Activated CD8-positive, alpha-beta T cell treated with anti-CD3 and anti-CD28 coated beads for 36 hours (primary cell): ENCODE data around the gene NUP214. TPM values are rescaled to one million over a fixed set of nuclear protein-coding genes. Genes with fewer than 3 reads are reported as not detected.
"Not testable (repeated sequence)": the region's sequence is repeated elsewhere in the genome, so short reads cannot be mapped to it uniquely, and the experiment has no call there.

Experiments used
- ATAC-seq: fragments of 200-7000 bp; cut with Tn5 transposase; one replicate; pipeline ENCODE4 v1.10.0; 2021; ENCODE audit warnings: mild to moderate bottlenecking, moderate library complexity
- CTCF ChIA-PET: fragments of 350-600 bp; sonication (Branson Sonifier 250); formaldehyde crosslinking; loops from one replicate; lab custom pipeline; 2021; ENCODE audit warnings: antibody characterized with exemption; lab: Charles Lee
- POLR2A ChIA-PET: fragments of 350-600 bp; sonication (Branson Sonifier 250); formaldehyde crosslinking; loops from one replicate; lab custom pipeline; 2021; ENCODE audit warnings: antibody characterized with exemption; lab: Charles Lee
- DNase-seq: peaks from one replicate; pipeline ENCODE4 v3.0.0-alpha.2; 2020
- H3K27ac Mint-ChIP-seq: one replicate; pipeline ENCODE4 v1.8.0; 2021; ENCODE audit warnings: mild to moderate bottlenecking, mixed read lengths
- H3K27me3 Mint-ChIP-seq: one replicate; pipeline ENCODE4 v1.8.0; 2021; ENCODE audit warnings: mixed read lengths
- H3K36me3 Mint-ChIP-seq: one replicate; pipeline ENCODE4 v1.8.0; 2021; ENCODE audit warnings: low read depth, mixed read lengths
- H3K4me1 Mint-ChIP-seq: one replicate; pipeline ENCODE4 v1.8.0; 2021; ENCODE audit warnings: low read depth, mixed read lengths
- H3K4me3 Mint-ChIP-seq: one replicate; pipeline ENCODE4 v1.8.0; 2021; ENCODE audit warnings: mild to moderate bottlenecking, moderate library complexity, mixed read lengths
- H3K9me3 Mint-ChIP-seq: one replicate; pipeline ENCODE4 v1.8.0; 2021; ENCODE audit warnings: mixed read lengths
- intact Hi-C: fragments of 100-400 bp; cut with micrococcal nuclease; formaldehyde crosslinking; loops from one replicate; pipeline ENCODE4 v1.10.0; 2022
- total RNA-seq, 2 experiments: library from RNA; stranded (reverse); gene quantifications; one replicate each; pipeline ENCODE4 v1.2.3, GENCODE V29; 2021
- TF ChIP-seq, protein P1 (sequence below): fragments of 200-600 bp; IDR thresholded peaks from one replicate; pipeline ENCODE4 v1.8.0; 2022; ENCODE audit warnings: antibody characterized with exemption, mild to moderate bottlenecking

Gene NUP214
- total RNA-seq, 2 experiments from 2014 or later = 57.6 to 58.3 TPM

DNA sequence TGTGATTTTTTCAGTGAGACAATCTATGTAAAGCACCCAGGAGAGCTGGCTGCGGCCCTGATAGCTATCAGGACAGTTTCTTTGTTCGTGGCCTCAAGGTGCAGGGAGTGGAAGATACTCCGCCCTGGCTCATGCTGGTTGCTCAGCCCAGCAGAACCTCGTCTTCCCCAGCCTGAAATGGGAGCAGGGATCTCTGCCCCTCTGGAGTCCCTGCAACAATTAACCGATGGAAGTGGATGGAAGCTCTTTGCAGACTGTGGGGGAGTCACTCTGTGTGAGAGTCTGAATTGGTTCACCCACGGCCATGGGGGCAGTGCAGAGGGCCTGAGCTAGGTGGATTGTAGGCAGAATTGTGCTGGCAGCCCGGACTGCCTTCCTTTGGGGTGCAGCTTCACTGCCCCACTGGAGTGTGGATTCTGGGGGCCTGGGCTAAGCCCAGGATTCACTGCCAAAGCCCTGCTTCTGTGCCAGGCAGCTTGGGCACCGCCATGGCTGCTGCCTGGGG is 26.2 kb upstream of the NUP214 start:
- Mint-ChIP-seq H3K36me3 (no peaks in the 10 kb centered on the region), H3K27ac (no peak overlapping the region), H3K27me3 (peaks cover 29% of the 10 kb centered on the region), H3K4me1 (peaks cover 3% of the 10 kb centered on the region), H3K4me3 (no peak overlapping the region), H3K9me3 (no peaks in the 10 kb centered on the region)
- no peak for ATAC-seq
- CTCF ChIA-PET = no interaction called here
- TF ChIP-seq, protein P1, sequence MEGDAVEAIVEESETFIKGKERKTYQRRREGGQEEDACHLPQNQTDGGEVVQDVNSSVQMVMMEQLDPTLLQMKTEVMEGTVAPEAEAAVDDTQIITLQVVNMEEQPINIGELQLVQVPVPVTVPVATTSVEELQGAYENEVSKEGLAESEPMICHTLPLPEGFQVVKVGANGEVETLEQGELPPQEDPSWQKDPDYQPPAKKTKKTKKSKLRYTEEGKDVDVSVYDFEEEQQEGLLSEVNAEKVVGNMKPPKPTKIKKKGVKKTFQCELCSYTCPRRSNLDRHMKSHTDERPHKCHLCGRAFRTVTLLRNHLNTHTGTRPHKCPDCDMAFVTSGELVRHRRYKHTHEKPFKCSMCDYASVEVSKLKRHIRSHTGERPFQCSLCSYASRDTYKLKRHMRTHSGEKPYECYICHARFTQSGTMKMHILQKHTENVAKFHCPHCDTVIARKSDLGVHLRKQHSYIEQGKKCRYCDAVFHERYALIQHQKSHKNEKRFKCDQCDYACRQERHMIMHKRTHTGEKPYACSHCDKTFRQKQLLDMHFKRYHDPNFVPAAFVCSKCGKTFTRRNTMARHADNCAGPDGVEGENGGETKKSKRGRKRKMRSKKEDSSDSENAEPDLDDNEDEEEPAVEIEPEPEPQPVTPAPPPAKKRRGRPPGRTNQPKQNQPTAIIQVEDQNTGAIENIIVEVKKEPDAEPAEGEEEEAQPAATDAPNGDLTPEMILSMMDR = no peak
- DNase-seq = no peak
- intact Hi-C loops = no loop called here
- POLR2A ChIA-PET = interaction anchor here (1.2 to 1.4 kb wide), 2 partner anchors 26 to 36 kb away, joined by 3 to 8 read pairs; partner anchors contain the start of gene NUP214

DNA sequence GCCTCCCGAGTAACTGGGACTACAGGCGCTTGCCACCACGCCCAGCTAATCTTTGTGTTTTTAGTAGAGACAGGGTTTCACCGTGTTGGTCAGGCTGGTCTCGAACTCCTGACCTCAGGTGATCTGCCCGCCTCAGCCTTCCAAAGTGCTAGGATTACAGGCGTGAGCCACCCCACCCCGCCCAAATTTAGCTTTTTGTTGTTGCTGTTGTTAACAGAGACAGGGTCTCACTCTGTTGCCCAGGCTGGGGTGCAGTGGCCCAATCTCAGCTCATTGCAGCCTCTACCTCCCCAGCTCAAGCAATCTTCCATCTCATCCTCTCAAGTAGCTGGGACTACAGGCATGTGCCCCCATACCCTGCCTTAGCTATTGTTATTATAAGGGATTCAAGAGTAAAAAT is 25.5 kb upstream of the NUP214 start:
- H3K27ac Mint-ChIP-seq, H3K9me3 Mint-ChIP-seq, H3K4me1 Mint-ChIP-seq, ATAC-seq, H3K36me3 Mint-ChIP-seq, DNase-seq, POLR2A ChIA-PET, intact Hi-C loops, H3K4me3 Mint-ChIP-seq: not testable (repeated sequence)
- CTCF ChIA-PET = interaction anchor here (0.7 kb wide), 1 partner anchor 63 kb away, joined by 3 read pairs; no protein-coding TSS in a partner anchor
- H3K27me3 Mint-ChIP-seq = peaks cover 25% of the 10 kb centered on the region

DNA sequence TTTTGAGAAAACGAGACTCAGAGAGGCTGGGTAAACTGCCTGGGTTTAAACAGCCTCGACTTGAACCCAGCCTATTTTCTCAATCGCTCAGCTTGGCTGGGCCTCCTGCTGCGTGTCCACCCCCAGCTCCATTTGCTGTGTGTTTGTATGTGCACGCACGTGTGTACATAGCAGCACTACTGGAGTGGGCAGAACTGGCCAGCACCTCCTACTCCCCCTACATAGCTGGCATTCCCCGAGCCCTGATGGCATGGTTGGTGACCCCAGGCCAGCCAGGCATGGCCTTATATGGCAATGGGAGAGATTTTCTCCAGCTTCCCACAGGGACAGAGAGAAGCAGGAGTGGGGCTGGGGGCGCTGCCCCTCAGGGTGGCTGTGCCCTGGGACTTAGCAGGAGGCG is 24.9 kb upstream of the NUP214 start:
- ChIA-PET POLR2A (no interaction called here), CTCF (interaction anchor here (0.7 to 1.4 kb wide), 3 partner anchors 43 to 62 kb away, joined by 3 to 6 read pairs (median 4); no protein-coding TSS in a partner anchor)
- Mint-ChIP-seq H3K4me3 (no peak overlapping the region), H3K27ac (no peak overlapping the region), H3K4me1 (peaks cover 3% of the 10 kb centered on the region), H3K36me3 (no peaks in the 10 kb centered on the region), H3K9me3 (no peaks in the 10 kb centered on the region), H3K27me3 (peaks cover 19% of the 10 kb centered on the region)
- DNase-seq = no peak
- ATAC-seq = no peak
- TF ChIP-seq, protein P1 = no peak
- intact Hi-C loops = no loop called here

DNA sequence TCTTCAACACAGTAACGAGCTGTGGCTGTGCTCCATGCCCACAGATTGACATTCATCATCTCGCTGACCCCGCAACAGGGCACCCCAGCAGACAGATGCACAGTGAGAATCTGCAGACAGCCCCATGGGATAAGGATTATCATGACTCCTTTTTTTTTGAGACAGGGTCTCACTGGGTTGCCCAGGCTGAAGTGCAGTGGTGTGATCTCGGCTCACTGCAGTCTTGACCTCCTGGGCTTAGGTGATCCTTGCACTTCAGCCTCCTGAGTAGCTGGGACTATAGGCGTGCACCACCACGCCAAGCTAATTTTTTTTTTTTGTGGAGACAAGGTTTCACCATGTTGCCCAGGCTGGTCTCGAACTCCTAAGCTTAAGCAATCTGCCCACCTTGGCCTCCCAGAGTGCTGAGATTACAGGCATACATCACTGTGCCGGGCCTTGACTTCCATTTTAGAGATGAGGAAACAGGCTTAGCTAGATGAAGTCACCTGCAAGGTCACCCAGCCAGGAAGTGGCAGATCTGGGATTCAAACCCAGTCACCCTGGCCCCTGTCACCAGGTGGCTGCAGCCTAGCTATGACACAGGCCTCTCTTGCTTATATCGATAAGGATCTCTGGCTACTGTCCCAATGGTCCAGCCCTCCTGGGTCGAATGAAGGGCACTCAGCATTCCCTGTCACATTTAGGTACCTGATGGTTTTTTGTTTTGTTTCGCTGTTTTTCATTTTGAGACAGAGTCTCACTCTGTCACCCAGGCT is 24.0 kb upstream of the NUP214 start:
- no peaks in the 10 kb centered on the region for H3K4me1 Mint-ChIP-seq
- TF ChIP-seq, protein P1 = no peak
- no peak overlapping the region for H3K27ac Mint-ChIP-seq
- no peak overlapping the region for H3K4me3 Mint-ChIP-seq
- POLR2A ChIA-PET = interaction anchor here (1.6 kb wide), 1 partner anchor 23 kb away, joined by 4 read pairs; no protein-coding TSS in a partner anchor
- DNase-seq = no peak
- no peaks in the 10 kb centered on the region for H3K36me3 Mint-ChIP-seq
- peaks cover 13% of the 10 kb centered on the region for H3K27me3 Mint-ChIP-seq
- no peak for ATAC-seq
- CTCF ChIA-PET = interaction anchor here (1.1 to 1.4 kb wide), 2 partner anchors 44 to 55 kb away, joined by 4 to 6 read pairs; no protein-coding TSS in a partner anchor
- H3K9me3 Mint-ChIP-seq = no peaks in the 10 kb centered on the region
- intact Hi-C loops = no loop called here

DNA sequence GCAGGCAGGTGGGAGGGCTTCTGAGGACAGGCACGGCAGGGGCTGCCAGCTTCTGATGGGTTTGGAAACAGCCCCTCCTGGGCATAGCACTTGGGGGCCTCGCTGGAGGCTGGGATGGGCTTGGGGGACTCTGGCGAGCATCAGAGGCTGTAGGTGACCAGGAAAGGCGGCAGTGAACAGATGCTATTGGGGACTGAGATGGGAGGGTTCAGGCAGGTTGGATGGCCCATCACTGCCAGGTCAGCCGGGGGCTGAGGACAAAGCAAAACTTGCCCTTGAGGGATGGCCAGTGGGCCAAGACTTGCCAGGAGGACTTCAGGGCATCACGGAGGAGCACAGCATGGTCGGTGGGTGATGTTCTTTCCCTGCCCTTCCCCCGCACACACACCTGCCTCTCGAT is 22.4 kb upstream of the NUP214 start:
- H3K36me3 Mint-ChIP-seq = no peaks in the 10 kb centered on the region
- H3K4me1 Mint-ChIP-seq = no peaks in the 10 kb centered on the region
- intact Hi-C loops = no loop called here
- no peaks in the 10 kb centered on the region for H3K9me3 Mint-ChIP-seq
- ATAC-seq (no peak), DNase-seq (no peak)
- TF ChIP-seq, protein P1 = no peak
- CTCF ChIA-PET = no interaction called here
- peaks cover 3% of the 10 kb centered on the region for H3K27me3 Mint-ChIP-seq
- POLR2A ChIA-PET = no interaction called here
- H3K27ac Mint-ChIP-seq = no peak overlapping the region
- no peak overlapping the region for H3K4me3 Mint-ChIP-seq
